Measurements from ENCODE around the gene TMEM108.

The TMEM108 gene

GRCh38 chr3:133236901-133237300, 198.7 kb downstream of the TMEM108 start:
- no peak for DNase-seq (ENCODE audit: low read depth)

GRCh38 chr3:133237380-133237779, 199.2 kb downstream of the TMEM108 start:
- DNase-seq (ENCODE audit: low read depth): no peak

- DNase-seq (ENCODE audit: low read depth): no peak
Observed at GRCh38 chr3:133238015-133238414, 199.8 kb downstream of the TMEM108 start.

- DNase-seq (ENCODE audit: low read depth): no peak
Observed at GRCh38 chr3:133246119-133246518, 207.9 kb downstream of the TMEM108 start.

- DNase-seq (ENCODE audit: low read depth): no peak
Observed at GRCh38 chr3:133246773-133247172, 208.6 kb downstream of the TMEM108 start.

GRCh38 chr3:133248389-133248788, 210.2 kb downstream of the TMEM108 start:
- DNase-seq (ENCODE audit: low read depth): no peak

- no peak for DNase-seq (ENCODE audit: low read depth)
Observed at GRCh38 chr3:133249490-133249889, 211.3 kb downstream of the TMEM108 start.

- DNase-seq (ENCODE audit: low read depth): no peak
Observed at GRCh38 chr3:133254151-133254550, 216.0 kb downstream of the TMEM108 start.

- DNase-seq (ENCODE audit: low read depth): no peak
Observed at GRCh38 chr3:133254716-133255115, 216.5 kb downstream of the TMEM108 start.

GRCh38 chr3:133256787-133257483, 218.7 kb downstream of the TMEM108 start:
- no peak for DNase-seq (ENCODE audit: low read depth)

GRCh38 chr3:133258358-133258757, 220.2 kb downstream of the TMEM108 start:
- DNase-seq (ENCODE audit: low read depth): no peak

- no peak for DNase-seq (ENCODE audit: low read depth)
Observed at GRCh38 chr3:133259767-133260166, 221.6 kb downstream of the TMEM108 start.

- DNase-seq (ENCODE audit: low read depth): no peak
Observed at GRCh38 chr3:133262333-133262732, 224.1 kb downstream of the TMEM108 start.

- DNase-seq (ENCODE audit: low read depth): no peak
Observed at GRCh38 chr3:133264920-133265319, 226.7 kb downstream of the TMEM108 start.

GRCh38 chr3:133268726-133269134, 230.5 kb downstream of the TMEM108 start:
- no peak for DNase-seq (ENCODE audit: low read depth)

- no peak for DNase-seq (ENCODE audit: low read depth)
Observed at GRCh38 chr3:133269393-133269792, 231.2 kb downstream of the TMEM108 start.

GRCh38 chr3:133270631-133271030, 232.4 kb downstream of the TMEM108 start:
- no peak for DNase-seq (ENCODE audit: low read depth)

- DNase-seq (ENCODE audit: low read depth): no peak
Observed at GRCh38 chr3:133271042-133271441, 232.9 kb downstream of the TMEM108 start.

- DNase-seq (ENCODE audit: low read depth): no peak
Observed at GRCh38 chr3:133271539-133271938, 233.3 kb downstream of the TMEM108 start.

GRCh38 chr3:133273346-133273745, 235.2 kb downstream of the TMEM108 start:
- no peak for DNase-seq (ENCODE audit: low read depth)

GRCh38 chr3:133274477-133274876, 236.3 kb downstream of the TMEM108 start:
- no peak for DNase-seq (ENCODE audit: low read depth)

- no peak for DNase-seq (ENCODE audit: low read depth)
Observed at GRCh38 chr3:133276594-133276993, 238.4 kb downstream of the TMEM108 start.

GRCh38 chr3:133277813-133278212, 239.6 kb downstream of the TMEM108 start:
- DNase-seq (ENCODE audit: low read depth): no peak
